Erythroblast (primary cell): ENCODE measurements around the gene SEPTIN2.

Experiments used
- GATA1 ChIP-seq: IDR thresholded peaks from 2 replicates; pipeline ENCODE4 v1.6.1; 2011; ENCODE audit warnings: low read depth, mild to moderate bottlenecking, control low read depth, low read length, moderate library complexity
- POLR2A ChIP-seq: IDR thresholded peaks from 2 replicates; pipeline ENCODE4 v1.6.1; 2011; ENCODE audit warnings: mild to moderate bottlenecking, low read length

DNA sequence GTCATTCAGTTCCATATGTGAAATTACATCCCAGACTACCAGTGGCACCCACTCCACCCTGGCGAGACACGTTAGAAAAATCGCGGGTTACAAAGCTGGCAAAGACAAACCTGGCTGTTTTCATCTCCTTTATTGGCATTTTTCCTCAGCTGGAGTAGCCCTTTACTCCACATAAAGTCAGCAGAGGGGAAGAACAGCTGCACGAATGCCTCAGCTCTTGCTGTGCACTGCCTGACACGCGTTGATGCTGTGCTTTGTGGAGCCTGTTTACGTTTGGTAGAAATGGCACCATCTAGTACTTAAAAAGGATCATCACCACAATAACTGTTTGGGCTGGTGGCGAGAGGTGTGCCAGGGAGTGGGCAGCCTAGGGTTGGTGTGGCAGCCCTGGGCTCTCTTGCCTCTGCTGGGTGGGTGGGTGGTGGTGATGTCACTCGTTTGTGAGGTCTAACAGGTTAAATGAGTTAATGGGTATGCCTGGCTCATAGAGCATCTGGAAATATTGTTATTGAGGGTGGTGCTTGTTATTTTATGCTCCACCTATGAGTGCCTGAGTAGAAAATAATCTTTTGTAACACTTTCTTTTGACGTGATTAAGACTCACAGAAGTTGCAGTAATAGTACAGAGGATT lies 56.8 kb downstream of the SEPTIN2 start:
- no peak for TF ChIP-seq POLR2A
- no peak for TF ChIP-seq GATA1
